UCSD-AML1 (cell line): ENCODE results near the gene NDUFS3.

ENCODE experiments used
- DNase-seq: peaks from one replicate; lab custom pipeline; 2025; ENCODE audit not compliant: unreplicated experiment; lab: John Stamatoyannopoulos, UW

Gene NDUFS3

GRCh38 chr11:47631473-47631872, 52.6 kb downstream of the NDUFS3 start:
- no peak for DNase-seq
